Renal pelvis (tissue), 4 donors: ENCODE measurements around the gene HOXA7. TPM values are rescaled to one million over a fixed set of nuclear protein-coding genes. Genes with fewer than 3 reads are reported as not detected.

Source experiments
- DNase-seq: peaks from one replicate; pipeline ENCODE4 v3.0.0-alpha.2; 2013
- polyA plus RNA-seq, 3 donors: library from polyadenylated mRNA; unstranded; fragments of 120-200 nt; gene quantifications; one replicate each; pipeline ENCODE4 v1.2.1, GENCODE V29; 2013; ENCODE audit not compliant: insufficient read length in 3 of 3

HOXA7 gene
- polyA plus RNA-seq, 3 donors = 28.1 to 31.7 (median 28.6) TPM

- DNase-seq = no peak
Observed at GRCh38 chr7:27197137-27198042, 40.9 kb upstream of the HOXA7 start.

DNA sequence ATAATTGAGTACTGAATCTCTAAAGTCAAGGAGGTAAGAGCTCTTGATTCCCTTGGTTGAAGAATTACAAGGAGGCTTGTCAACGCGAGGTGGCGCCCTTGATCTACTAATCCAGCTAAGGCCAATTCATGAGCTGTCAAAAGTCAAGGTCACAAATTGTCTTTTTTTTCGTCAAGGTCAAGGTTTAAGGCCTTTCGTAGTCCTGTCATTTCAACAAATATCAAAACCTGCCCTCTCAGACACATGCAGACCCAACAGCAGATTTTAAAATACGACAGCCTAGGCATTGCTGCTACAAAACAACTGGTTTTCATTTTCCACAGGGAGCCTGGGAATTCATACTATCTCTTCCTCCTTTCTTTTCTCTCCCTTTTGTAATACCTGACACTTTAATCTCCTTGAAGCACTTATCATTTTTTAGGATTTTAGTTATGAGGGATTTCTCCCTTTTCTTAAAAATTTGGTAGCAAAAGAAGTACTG, 39.9 kb upstream of the HOXA7 start:
- peak; percentile 82 for DNase-seq

- no peak for DNase-seq
Observed at GRCh38 chr7:27194686-27195379, 38.4 kb upstream of the HOXA7 start.

GRCh38 chr7:27194002-27194352, 37.5 kb upstream of the HOXA7 start:
- DNase-seq = no peak

DNA sequence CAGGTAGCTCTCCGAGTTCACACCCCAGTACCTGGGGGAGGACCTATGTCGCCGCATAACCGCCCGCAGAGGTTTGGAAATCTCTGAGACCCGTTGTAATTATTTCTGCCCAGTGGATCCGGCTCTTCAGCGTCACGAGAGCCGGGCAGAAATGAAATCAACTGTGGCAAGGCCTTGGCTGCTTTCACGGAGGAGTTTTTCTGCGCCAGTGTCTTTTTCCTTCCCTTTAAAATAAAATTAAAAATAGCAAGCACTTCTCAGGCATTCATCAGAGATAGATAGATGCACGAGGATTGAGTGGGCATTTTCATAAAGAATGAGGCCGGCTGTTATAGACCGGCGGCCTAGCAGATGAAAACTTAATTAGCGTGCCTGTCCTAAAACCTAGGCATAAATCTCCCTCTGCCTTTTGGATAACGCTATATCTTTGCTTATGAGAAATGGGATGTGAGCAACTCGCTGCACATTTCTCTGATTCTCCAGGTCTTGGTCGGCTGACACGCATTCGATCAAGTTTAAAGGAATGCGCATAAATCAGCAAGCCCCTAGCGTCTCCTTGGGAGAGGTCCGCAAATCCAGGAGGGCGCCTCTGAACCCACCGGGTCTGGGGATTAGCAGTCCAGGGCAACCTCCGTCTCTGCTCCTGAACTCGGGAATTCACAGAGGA, 37.0 kb upstream of the HOXA7 start:
- DNase-seq = no peak

GRCh38 chr7:27192546-27193334, 36.3 kb upstream of the HOXA7 start:
- DNase-seq = no peak

- DNase-seq = no peak
Observed at GRCh38 chr7:27191833-27192545, 35.5 kb upstream of the HOXA7 start.

- no peak for DNase-seq
Observed at GRCh38 chr7:27191161-27191731, 34.8 kb upstream of the HOXA7 start.

GRCh38 chr7:27189997-27190748, 33.7 kb upstream of the HOXA7 start:
- no peak for DNase-seq

DNA sequence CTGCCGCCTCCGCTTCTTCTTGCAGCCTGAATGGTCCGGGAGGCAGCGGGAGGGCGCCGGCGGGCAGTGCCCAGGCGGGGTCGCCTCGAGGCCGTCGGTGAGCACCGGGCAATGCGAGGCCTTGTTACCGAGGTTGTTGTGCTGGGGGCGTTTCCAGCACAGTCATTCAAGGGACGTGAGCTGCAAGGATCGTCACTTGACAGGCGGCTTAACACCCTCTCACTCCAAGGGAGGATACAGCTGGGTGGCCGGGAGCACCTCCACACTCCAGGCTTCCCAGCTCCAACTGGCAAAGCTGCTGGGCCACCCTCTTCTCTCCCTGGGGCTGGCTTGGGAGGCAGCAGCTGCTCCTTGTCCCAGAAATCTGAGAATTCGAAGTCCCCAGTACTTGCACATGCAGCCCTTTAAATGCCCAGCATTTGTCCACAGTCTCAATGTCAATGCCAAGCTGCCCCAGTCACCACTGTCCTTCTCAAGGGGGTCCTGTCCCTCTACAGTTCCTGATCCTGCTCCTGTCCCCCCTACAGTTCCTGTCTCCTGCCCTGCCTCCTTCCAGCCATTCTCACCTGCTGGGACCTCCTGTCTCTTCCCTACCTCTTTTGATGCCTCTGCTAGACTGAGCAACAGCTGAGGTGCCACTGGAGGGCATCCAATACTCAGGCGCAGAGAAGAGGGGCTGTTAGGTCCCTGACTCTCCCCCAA, 33.0 kb upstream of the HOXA7 start:
- peak; percentile 86 for DNase-seq

DNA sequence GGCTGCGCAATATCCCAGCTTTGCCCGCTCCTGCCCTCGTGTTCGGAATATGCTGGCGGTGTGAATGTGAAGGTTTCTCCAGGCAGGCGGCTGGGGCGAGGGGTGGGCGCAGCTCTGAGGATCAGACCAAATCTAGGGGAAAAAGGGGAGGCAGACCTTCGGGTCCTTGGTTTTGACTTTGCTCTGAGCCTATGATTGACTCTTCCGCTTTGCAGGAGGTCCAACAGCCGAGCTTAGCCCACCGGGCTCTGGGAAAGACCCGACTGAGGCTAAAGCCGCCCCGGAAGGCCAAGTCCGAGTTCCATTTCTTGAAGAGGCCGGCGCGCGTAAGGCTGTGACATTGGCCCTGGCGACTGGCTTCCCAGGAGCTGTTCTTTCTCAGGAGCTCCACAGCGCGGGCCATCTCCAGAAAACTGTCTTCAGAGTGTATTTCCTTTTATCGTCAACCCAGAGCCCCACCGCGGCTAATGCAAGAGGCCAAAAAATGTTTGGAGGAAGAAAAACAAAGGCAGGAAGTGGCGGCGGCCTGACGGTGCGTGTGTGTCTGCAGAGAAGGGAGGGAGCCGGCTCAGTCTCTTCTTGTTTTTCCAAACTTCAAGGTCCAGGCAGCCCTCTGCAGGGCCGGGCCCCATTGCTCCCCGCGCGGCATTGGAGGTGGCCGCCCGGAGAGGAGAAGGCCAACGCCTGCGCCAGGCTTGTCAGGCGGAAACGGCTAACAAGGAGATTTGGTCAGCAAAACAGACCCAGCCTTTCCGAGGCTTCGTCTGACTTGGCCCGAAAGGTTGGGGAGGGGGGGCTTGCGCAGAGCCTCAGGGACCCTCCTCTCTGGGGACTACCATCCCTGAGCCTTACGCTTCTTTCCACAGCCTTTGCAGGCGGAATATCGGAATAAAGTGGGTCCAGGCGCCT, 32.2 kb upstream of the HOXA7 start:
- no peak for DNase-seq

DNA sequence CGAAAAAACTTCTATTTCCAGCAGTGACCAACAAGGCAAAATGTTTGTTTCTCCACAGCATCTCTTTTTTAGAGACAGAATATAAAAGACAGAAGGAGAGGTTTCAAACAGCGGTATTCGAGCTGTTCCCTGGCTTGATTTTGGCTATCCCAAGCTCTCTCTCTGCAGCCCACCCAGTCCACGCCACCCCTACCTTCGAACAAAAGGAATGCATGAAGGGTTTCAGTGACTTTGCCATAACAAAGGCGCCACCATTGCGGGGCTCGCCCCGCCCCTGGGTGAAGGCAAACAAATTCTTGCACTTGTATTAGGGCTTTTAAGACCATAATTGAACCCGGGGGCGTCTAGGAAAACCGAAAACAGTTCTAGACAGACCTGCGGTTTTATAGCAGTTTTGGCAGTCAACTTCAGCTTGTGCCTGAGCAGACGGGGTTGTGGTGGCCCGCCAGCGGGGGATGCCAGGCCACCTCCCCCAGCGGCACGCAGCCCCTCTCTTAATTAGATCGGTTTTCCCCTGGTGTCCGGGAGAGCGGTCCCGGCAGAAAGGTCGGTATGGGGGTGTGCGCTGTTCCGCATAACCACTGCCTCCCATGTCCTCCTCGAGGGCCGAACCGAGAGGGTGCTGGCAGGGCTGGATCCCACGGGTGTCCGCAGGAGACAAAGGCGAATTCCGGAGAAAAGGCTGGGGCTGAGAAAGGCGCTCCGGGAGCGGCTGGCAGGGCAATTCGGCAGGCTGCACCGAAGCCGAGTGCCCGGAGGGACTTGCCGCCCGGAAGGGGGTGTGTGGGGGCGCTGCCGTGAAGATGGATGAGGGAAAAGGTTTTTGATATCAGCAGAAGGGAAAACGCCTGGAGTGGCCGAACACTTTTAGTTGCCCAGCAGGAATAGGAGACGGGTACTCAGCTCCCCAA, 31.3 kb upstream of the HOXA7 start:
- no peak for DNase-seq

- no peak for DNase-seq
Observed at GRCh38 chr7:27186668-27187474, 30.4 kb upstream of the HOXA7 start.

DNA sequence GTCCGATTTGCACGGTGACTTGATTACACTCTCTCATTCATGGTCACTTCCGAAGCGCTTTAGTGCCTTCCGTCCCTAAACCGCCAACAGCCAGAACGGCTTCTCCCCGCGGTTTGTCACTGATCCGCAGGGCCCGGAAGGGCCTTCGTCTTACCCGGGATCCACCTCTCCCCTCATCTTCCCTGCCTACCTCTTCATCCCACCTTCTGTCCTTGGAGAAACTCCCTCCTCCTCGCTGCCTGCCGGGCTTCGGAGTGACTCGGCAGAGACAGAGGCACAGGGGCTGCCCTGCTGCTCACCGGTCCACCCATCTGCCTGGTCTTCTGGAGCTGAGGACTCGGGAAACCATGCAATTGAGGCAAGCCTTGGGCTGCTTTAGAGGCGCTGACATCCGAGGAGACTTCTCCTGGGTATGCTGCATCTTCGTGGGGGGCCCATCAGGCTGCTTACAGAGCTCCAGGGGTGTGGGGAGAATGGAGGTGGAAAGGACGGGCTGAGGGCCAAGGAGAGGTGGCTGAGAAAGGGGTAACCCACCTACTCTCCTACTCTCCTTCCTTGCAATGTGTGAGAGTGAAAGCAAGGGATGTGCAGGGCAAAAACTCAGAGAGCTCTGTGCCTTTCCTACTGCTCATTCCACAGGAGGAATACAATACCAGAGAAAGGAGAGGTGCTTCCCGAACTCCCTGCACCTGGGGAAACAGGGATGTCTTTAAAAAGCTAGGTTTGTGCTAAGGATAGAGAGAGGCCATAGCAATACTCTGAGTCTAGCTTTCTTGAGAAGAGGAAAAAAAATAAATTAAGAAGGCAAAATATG, 29.6 kb upstream of the HOXA7 start:
- DNase-seq = no peak
